Measurements from ENCODE around the gene KCNK4. TPM values are rescaled to one million over a fixed set of nuclear protein-coding genes. Genes with fewer than 3 reads are reported as not detected.

Gene KCNK4
- polyA plus RNA-seq, 2 of the 4 experiments (the other 2 are of a cell fraction) = 0.12 TPM; not detected in 1

GRCh38 chr11:64265176-64266160 lies 25.6 kb upstream of the KCNK4 start (continued):
- TF ChIP-seq NPAS2 (CRISPR knock-in tag; IDR thresholded peaks at IDR 0.05; ENCODE audit: borderline replicate concordance) (no peak), RCOR1 (IDR thresholded peaks at IDR 0.05; ENCODE audit: low read depth, low read length) (no peak)

- H3K9me3 ChIP-seq = no peaks in the 10 kb centered on the region
- POLR2A ChIA-PET = no interaction called here
- ATAC-seq (no peak), DNase-seq (ENCODE audit: low read depth in 1 of 2, low spot score in 1 of 2) (no peak), FAIRE-seq (no peak)
- H3K4me1 ChIP-seq = peaks cover 14% of the 10 kb centered on the region
- 88% methylated on average over 15 of the region's 15 CpGs for WGBS (ENCODE audit: missing lambda C conversion rate)
- H3K4me3 ChIP-seq = no peak overlapping the region
- CTCF ChIA-PET = interaction anchor here (0.7 to 16.0 kb wide), 4 partner anchors 12 to 74 kb away, joined by 3 to 220 read pairs (median 112); partner anchors contain the start of genes CATSPERZ, ESRRA, PLCB3 and PPP1R14B
- no peak overlapping the region for H3K4me2 ChIP-seq
- no peak overlapping the region for H3K27ac ChIP-seq
- no peak for TF ChIP-seq MAFK (IDR thresholded peaks at IDR 0.05; ENCODE audit: partially characterized antibody)
- TF ChIP-seq TP53 (CRISPR knock-in tag; IDR thresholded peaks at IDR 0.05) = no peak
- no peak for TF ChIP-seq SMC3 (IDR thresholded peaks at IDR 0.05)
- TF ChIP-seq CHD4 (IDR thresholded peaks at IDR 0.05; ENCODE audit: borderline replicate concordance) = no peak
- TF ChIP-seq NFE2L2 (conservative IDR thresholded peaks at IDR 0.05; ENCODE audit: low read length) = no peak
- TF ChIP-seq HOXB5 (CRISPR knock-in tag; IDR thresholded peaks at IDR 0.05) = no peak
- no peak for TF ChIP-seq REST (IDR thresholded peaks at IDR 0.05)
- TF ChIP-seq MYC (IDR thresholded peaks at IDR 0.05; ENCODE audit: borderline replicate concordance, low read length) = no peak
- TF ChIP-seq, protein P1, sequence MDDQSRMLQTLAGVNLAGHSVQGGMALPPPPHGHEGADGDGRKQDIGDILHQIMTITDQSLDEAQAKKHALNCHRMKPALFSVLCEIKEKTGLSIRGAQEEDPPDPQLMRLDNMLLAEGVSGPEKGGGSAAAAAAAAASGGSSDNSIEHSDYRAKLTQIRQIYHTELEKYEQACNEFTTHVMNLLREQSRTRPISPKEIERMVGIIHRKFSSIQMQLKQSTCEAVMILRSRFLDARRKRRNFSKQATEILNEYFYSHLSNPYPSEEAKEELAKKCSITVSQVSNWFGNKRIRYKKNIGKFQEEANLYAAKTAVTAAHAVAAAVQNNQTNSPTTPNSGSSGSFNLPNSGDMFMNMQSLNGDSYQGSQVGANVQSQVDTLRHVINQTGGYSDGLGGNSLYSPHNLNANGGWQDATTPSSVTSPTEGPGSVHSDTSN (IDR thresholded peaks at IDR 0.05) = no peak
- TF ChIP-seq PHF8 (IDR thresholded peaks at IDR 0.05; ENCODE audit: borderline replicate concordance, low read depth) = no peak
- no peak for TF ChIP-seq CBX8 (IDR thresholded peaks at IDR 0.05)
- TF ChIP-seq RNF2 (IDR thresholded peaks at IDR 0.05; ENCODE audit: borderline replicate concordance, low read depth) = no peak
- TF ChIP-seq, protein P2, sequence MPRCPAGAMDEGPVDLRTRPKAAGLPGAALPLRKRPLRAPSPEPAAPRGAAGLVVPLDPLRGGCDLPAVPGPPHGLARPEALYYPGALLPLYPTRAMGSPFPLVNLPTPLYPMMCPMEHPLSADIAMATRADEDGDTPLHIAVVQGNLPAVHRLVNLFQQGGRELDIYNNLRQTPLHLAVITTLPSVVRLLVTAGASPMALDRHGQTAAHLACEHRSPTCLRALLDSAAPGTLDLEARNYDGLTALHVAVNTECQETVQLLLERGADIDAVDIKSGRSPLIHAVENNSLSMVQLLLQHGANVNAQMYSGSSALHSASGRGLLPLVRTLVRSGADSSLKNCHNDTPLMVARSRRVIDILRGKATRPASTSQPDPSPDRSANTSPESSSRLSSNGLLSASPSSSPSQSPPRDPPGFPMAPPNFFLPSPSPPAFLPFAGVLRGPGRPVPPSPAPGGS (IDR thresholded peaks at IDR 0.05) = no peak
- no peak for TF ChIP-seq ZC3H11A (IDR thresholded peaks at IDR 0.05)
- no peak for TF ChIP-seq KDM5A (IDR thresholded peaks at IDR 0.05)
- no peak for TF ChIP-seq HEYL (CRISPR knock-in tag; IDR thresholded peaks at IDR 0.05)
- no peak for TF ChIP-seq TFCP2L1 (CRISPR knock-in tag; IDR thresholded peaks at IDR 0.05)
- TF ChIP-seq HOXB13 (CRISPR knock-in tag; IDR thresholded peaks at IDR 0.05; ENCODE audit: low read depth) = no peak
- no peak for TF ChIP-seq ZNF302 (CRISPR knock-in tag; IDR thresholded peaks at IDR 0.05)
Measured at GRCh38 chr11:64266339-64266738, 24.8 kb upstream of the KCNK4 start.

All from A549 (cell line).